Stimulated activated CD4-positive, alpha-beta T cell treated with anti-CD3 and anti-CD28 coated beads, Interleukin-1b, Interleukin-23, amount 100 ng/mL, for 1 hour (primary cell): ENCODE measurements around the gene ARL2BP.
"Not testable (repeated sequence)": the region's sequence is repeated elsewhere in the genome, so short reads cannot be mapped to it uniquely, and the experiment has no call there.

Source experiments
- DNase-seq, 2 donors: peaks; one replicate each; pipeline ENCODE4 v3.0.0-alpha.2; 2020; ENCODE audit warnings: low read depth in 2 of 2

ARL2BP gene

DNA sequence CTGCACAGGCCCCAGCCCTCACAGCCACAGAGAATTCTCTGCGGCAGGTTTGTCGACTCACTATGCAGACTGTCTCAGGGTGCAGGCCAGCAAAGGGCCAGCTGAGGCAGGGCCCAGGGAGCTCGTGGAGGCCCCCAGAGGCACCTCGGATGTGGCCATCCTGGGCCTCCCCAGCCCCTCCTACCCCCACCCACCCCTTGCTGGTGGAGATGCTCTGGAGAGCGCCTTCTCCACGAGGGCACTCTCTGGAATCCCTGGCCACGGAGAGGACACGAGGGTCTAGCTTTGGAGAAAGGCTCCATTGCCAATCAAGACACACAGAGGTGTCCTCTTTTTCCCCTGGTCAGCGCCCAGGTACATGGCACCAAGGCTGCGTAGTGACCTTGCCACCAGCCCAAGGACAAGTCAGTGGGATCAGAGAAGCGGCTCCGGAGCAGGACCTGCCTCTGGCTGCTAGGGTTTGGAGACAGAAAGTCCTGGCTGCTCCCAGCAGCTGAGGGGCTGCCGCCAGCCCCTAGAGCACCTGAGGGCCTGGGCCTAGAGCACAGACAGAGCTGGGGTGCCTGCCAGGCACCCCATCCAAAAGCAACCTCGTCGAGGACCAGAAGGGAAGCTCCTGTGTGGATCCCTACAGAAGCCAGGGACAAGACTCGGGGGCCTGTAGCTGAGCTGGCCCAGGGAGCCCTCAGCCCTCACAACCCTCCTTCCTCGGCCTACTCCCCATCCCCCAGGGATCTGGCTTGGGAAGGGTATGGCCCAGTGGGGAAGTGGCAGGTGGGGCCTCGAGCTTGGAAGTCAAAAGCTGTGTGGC is 18.7 kb downstream of the ARL2BP start:
- no peak for DNase-seq

DNA sequence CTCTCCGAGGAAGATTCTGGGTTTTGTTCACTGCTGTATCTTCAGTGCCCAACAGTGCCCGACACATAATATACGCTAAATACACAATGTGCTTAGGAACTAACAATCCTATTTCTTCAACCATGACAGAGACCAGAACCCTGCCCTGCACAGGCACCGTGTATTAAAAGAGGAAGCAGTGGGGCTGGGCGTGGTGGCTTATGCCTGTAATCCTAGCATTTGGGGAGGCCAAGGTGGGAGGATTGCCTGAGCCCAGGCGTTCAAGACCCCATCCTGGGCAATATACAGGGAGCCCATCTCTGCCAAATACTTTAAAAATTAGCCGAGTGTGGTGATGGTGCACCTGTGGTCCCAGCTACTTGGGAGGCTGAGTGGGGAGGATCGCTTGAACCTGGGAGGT is 19.3 kb downstream of the ARL2BP start:
- no peak for DNase-seq

DNA sequence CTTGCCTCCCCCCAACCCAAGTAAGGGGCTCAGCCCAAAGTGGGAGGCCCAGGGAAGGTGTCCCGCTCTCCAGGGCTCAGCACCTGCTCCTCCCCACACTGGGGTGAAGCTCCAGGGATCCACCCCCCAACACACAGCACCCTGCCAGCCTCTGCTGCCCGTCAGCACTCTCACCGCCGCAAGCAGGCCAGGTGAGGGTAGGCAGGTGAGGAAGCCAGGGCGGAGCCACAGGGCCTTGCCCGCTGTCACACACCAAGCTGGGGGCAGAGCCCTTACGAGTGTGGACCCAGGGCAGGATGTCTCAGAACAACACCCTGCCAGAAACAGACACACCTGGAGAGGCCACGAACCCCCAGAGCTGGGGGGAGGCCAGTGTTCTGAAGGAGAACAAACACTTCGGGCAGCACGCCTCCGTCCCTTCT is 19.9 kb downstream of the ARL2BP start:
- DNase-seq: no peak

DNA sequence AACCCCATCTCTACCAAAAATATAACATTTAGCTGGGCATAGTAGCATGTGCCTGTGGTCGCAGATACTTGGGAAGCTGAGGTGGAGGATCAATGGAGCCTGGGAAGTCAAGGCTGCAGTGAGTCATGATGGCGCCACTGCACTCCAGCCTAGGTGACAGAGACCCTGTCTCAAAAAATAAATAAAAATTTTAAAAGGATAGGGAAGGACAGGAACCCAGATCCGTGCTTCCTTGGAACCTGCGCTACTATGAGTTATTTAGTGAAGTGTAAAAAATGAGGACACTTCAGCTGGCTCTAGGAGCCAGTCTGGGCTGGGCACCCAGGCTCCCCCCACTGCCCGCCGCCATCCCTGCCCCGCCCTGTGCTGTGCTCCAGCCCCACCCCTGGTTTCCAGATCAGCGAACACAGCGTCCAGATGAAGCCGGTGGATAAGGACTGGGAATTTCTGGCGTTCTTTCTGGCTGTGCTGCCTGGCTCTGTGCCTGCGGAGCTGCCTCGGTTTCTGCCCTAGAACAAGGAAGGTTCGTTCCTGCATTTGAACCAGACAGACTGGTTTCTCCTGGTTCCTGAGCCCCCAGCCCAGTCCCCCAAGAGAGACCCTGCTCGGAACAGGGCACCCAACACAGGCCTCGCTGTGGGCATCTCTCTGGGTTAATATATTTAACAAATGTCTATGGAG is 20.9 kb downstream of the ARL2BP start:
- no peak for DNase-seq

DNA sequence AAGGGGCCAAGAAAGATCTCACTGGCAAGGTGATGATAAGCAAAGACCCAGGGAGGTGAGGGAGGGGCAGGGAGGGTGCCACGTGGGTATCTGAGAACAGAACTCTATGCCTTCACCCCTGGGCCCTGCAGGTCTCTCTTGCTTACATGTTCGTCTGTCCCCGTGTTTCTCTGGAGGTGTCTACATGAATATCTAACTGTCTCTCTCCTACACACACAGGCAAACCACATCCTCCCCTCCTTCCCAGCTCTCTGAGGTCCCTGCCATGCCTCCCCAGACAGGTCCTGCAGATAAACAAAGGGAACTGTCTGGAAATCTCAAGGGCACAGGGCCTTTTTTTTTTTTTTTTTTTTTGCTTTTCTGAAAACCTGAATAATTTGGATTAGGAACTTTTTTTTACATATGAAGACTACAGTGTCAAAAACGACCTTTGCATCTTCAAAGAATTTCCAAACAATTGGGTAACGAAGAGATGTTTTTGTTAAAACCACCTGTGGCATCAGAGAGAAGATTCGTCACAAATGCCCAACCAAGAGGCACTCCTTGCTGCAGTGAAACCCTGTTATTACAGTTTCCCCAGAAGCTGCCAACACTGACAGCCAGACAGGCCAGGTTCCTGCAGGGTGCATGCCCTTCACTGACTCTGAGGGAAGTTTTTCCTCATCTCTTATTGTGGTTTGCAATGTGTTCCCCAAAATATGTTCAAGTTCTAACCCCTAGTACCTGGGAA is 21.6 kb downstream of the ARL2BP start:
- DNase-seq: no peak

DNA sequence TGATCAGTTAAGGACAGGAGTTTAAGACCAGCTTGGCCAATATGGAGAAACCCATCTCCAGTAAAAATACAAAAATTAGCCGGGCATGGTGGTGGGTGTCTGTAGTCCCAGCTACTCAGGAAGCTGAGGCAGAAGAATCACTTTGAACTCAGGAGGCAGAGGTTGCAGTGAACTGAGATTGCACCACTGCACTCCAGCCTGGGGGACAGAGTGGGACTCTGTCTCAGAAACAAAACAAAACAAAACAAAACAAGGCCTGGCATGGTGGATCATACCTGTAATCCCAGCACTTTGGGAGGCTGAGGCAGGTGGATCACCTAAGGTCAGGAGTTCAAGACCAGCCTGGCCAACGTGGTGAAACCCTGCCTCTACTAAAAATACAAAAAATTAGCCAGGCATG is 22.3 kb downstream of the ARL2BP start:
- DNase-seq: not testable (repeated sequence)

DNA sequence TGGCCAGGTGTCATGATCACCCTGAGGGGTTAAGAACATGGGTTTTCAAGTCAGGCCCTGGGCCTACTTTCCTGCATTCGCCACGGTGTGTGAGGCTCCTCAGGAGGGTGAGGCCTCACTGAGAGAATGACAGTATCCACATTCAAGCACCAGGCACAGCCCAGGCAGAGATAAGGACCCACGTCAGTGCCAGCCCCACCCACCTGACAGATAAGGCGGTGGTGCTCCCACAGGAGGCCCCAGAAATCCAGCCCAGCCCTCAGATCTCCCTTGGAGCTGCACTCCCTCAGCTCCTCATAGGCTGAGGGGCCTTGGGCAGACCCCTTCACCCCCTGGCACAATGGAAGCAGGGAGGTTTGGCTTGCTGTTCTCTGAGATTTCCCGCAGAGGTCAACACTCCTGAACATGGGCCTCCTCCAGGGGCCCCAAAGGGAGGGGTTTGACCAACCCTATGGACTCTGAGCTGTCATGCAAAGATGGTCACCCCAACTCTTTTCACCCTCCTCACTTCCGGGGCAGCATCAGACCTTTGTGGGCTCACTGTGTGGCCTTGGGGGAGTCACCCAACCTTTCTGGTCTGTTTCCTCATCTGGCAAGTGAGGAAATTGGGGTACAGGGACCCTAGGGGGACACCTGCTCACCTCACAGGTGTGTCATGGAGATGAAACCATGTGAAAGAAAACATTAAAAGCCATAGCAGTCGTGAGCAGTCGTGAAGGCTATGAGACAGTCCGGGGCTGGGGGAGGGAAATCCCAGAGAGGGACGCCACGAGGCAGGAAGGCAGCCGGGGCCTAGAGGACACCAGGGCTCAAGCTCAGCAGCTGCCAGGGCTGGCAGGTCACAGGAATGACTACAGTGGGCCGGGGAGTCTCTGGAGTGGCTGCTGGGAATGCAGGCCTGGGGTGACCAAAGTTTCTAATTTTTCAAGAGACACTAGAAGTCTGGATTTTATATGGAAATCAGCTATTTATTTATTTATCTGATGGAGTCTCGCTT is 24.0 kb downstream of the ARL2BP start:
- DNase-seq: no peak

DNA sequence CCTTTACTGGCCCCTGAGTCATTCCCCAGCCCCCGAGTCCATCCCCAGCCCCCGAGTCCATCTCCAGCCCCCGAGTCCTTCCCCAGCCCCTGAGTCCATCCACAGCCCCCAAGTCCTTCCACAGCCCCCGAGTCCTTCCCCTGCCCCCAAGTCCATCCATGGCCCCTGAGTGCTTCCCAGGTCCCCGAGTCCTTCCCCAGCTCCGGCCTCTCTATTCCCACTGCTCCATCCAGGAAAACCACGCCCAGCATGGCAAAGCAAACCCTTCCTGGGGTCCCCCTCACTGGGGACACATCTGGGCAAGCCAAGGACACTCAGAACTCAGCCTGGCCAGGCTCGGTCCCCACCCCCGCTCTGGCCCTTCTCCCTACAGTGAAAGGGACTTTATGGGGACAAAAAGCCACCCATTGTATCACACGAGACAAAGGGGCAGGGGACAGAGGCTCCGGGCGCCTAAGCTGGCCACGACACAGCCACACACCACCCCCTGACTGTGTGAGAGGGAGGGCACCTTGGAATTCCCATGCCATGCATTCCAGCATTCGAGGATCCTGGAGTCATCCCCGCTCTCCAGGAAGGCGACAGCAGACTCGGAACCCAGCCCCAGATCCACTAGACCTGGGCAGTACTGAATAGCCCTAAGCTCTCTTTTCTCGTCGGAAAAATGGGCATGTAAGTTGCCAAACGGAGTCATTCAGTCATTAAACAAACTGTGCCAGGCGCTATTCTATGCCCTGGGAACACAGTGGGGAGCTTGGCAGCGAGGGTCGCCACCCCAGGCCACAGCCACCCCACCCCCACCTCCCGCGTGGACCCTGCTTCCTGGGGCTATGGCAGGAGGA is 25.4 kb downstream of the ARL2BP start:
- no peak for DNase-seq

DNA sequence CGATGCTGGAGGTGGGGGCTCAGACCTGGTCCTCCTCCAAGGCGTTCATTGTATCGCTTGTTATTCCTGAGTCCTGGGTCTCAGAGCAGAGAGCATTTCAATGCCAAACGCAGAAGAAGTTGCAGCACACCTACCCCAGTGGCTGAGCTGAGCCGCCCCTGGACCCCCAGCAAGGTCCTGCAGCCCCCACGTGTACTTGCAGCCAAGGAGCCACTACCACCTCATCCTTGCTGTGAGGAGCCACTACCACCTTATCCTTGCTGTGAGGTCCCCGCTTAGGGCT is 25.9 kb downstream of the ARL2BP start:
- DNase-seq: no peak

DNA sequence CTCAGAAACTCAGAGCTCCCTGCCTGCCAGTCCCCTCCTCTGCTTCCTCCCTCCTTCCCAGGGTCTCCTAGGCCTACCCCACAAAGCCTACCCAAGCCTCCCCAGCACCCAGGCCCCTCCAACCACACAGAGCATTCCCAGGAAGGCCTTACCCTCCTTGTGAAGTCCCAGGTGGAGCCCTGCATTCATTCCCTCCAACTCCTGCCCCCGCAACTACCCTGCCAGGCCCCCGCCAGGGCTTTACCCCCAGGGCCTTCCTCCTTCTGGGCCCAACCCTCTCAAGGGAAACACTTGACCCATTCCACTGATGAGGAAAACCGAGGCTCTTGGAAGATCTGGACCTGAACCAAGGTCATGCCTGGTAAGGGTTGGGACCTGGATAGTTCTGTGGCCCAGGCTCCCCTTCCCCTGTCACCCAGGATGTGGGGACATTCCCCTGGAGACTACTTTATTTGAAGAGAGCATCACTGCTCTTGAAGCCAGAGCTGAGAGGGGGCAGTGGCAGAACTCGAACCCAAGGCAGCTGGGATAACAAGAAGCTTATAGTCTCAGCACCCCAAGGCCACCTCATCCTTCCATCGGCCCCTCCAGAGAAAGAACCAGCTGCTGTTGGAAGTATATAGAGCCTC is 26.9 kb downstream of the ARL2BP start:
- no peak for DNase-seq

DNA sequence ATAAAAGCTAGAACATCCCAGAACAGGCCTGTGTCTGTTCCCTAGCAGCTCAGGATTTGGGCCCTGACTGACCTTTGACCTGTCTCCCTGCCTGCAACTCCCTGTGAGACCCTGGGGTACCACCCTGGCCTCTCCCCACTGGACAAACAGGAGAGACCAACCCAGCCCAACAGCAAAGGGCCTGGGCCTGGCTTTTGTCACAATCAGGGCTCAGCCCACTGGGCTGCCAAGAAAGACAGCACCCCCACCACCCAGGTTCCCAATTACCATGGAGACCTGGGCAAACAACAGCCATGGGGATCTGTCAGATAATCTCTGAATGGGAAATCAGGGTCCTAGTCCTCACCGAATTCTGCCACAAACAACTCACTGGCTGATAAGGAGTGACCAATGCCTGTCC is 28.3 kb downstream of the ARL2BP start:
- DNase-seq: no peak

DNA sequence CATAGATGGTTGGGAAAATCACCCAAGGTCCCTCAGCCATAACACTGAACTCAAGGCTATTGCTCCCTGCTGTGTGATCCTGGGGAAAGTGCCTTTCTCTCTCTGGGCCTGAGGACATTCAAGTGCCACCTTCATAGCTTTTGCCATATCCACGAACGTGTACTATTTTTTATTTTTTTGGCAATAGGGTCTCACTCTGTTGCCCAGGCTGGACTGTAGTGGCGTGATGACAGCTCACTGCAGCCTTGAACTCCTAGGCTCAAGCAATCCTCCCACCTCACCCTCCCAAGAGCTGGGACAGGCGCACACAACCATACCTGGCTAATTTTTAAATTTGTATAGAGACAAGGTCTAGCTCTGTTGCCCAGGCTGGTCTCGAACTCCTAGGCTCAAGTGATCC is 28.8 kb downstream of the ARL2BP start:
- DNase-seq: no peak

DNA sequence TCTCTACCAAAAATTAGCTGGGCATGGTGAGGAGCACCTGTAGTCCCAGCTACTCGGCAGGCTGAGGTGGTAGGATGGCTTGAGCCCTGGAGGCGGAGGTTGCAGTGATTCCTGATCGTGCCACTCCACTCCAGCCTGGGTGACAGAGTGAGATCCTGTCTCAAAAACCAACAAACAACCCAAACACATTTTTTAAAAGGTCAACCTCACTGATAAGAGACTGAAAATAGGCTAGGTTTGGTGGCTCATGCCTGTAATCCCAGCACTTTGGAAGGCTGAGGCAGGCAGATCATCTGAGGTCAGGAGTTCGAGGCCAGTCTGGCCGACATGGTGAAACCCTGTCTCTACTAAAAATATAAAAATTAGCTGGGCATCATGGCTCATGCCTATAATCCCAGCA is 30.9 kb downstream of the ARL2BP start:
- not testable (repeated sequence) for DNase-seq

DNA sequence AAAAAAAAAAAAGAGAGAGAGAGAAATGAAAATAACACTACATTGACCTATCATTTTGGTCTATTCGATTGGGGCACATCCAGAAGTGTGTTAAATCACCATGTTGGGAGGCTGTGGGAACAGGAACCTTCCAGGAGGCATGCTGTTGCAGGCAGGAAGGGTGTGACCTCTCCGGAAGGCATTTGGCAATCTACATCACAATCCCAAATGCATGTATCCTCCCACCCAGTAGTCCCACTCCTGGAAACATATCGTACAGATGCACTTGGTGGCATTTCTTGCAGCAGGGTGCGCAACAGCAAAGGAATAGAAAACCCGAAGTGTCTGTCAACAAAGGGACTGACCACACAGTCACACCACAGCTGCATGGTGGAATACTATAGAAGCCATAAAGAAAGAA is 31.5 kb downstream of the ARL2BP start:
- DNase-seq: no peak

DNA sequence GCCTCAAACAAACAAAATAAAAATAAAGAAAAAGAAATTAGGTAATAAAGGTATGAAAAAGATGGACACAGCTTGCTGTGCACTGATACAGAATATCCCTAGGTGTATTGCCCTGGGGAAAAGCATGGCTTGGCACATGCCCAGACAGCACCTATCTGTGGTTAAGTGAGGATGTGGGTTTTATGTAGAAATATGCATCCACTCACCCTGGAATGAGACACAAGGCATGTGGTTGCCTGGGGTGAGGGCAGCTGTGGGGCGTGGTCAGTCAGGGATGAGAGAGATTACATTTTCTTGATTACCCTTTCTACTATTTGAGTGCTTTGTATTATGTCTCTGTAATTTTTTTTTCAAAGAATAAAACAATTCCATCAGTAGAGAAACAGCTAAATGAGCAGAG is 32.5 kb downstream of the ARL2BP start:
- DNase-seq: no peak

DNA sequence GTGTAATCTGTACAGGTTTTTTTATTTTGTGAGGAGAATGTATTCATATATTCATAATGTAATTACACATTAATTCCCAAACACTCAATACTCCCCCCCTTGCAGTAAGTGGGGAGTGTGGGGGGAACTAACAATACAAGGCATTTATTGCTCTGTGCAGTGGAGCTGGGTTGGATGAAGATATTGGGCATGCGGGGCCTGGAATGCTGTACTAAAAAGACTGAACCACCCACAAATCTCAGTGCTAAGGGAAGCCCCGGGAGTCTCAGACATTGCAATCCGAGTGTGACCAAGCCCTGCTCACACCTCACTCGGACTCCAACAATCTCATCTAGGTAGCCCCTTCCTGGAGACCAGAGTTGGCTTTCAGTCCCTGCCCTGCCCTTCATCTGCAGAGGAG is 33.4 kb downstream of the ARL2BP start:
- DNase-seq: no peak

DNA sequence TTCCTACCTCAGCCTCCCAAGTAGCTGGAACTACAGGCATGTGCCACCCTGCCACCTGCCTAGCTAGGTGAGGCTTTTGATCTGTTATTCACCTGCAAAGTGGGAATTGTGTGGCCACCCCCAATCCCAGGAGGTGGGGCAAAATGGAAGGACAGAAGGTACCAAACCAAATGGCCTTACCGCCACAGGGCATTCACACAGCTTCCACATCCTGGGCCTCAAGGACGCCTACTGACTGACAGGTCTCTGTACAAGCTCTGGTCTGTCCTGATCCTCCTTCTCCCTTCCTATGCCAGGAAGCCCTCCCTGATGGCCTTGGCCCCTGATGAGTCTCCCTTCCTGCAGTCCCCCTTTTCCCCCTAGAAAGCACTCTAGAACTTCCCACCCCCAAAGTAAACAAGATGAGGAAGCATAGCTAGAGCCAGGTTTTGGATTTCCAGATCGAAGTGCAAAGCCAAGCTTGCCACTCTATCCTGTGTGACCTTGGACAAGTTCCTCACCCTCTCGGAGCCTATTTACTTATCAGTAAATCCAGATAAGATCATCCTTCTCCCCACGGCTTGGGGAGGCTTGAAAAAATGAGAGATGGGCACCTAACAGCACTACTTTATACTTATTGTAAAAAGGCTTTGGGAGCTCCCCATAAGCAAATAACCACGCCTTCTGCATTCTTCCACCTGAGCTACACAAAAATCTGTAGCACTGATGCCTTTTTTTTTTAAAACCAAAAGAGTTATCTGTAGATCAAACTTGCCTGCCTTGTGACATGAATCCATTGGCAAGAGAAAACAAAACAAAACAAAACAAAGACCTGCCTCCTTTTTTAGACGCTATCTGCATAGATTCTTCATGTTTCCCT is 35.0 kb downstream of the ARL2BP start:
- no peak for DNase-seq

DNA sequence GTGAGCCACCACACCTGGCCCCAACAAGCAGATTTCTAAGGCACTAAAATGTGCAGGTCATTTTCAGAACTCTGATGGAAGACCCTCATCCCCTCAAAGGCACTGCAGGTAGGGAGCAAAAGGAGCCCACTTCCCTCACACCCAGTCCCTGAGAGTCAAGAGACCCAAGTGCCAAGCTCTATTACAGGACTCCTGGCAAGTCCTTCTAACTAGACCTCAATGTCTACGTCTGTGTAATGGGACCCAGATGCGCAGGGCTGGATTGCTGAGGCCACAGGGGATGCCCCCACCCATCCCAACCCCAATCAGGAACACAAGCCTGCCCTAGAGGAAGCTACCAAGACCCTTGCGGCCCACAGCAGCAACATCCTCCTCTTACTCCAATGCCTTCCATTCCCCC is 36.7 kb downstream of the ARL2BP start:
- DNase-seq: no peak

DNA sequence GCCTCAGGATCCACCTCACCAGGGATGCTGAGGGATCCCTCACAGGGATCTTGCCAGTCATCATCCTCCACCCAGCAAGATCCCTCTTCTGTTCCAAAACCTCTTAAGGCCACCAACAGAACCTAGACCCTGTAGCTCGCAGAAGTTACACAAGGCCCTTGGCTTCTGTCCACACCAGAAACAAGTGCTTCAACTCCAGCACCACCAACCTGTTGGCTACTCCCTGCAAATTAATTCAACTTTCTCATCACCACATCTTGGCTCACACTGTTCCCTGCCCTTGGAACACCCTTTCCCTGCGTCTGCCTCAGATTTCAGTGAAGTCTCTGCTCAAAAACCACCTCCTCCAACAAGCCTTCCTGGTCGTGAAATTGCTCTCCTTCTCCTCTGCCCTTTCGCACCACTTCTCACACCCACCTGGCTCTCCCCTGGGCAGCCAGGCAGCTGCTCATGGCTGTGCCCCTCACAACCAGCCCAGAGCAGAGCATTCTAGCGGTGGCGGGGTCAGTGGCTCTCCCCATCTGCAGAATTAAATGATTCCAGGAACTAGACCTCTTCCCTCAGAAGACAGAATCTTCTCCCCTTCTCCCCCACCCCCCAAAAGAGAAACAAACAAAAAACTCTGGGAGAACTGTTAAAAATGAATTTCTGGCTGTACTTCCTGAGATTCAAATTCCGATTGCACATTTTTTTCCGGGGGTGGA is 37.6 kb downstream of the ARL2BP start:
- DNase-seq: no peak
